ENCODE measurements around the gene SMU1.

DNA sequence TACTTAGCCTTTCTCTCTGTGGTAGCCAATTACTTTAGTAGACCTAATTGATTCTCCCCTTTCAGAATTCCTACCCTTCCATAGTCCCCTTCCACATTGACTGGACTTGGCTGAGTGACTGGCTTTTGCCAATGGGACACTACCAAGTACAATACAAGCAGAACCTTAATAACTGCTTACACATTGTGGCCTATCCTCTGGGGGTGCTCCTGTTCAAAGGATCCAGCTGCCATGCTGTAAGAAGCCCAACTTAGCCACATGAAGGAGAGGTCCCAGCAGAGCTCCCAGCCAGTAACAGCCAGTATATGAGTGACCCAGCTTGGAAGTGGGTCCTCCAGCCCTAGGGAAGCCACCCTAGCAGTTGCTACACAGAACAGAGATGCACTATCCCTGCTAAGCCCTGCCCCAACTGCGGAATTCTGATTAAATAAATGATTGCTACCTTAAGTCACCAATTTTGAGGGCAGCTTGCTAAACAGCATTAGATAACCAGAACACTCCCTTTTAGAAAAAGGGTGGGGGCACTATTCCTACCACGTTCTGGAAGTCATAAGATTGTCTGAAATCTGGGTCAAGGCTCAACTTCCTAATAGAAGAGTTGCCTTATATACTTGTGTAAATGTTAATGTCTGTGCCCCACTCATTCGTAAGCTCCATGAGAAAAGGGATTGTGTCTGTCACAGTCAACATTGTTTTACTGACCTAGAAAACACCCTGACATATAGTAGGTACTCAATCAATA lies 64.0 kb downstream of the SMU1 start:
- TF ChIP-seq, protein P1, sequence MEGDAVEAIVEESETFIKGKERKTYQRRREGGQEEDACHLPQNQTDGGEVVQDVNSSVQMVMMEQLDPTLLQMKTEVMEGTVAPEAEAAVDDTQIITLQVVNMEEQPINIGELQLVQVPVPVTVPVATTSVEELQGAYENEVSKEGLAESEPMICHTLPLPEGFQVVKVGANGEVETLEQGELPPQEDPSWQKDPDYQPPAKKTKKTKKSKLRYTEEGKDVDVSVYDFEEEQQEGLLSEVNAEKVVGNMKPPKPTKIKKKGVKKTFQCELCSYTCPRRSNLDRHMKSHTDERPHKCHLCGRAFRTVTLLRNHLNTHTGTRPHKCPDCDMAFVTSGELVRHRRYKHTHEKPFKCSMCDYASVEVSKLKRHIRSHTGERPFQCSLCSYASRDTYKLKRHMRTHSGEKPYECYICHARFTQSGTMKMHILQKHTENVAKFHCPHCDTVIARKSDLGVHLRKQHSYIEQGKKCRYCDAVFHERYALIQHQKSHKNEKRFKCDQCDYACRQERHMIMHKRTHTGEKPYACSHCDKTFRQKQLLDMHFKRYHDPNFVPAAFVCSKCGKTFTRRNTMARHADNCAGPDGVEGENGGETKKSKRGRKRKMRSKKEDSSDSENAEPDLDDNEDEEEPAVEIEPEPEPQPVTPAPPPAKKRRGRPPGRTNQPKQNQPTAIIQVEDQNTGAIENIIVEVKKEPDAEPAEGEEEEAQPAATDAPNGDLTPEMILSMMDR (IDR thresholded peaks at IDR 0.05), result no peak
- no peak for TF ChIP-seq POLR2AphosphoS5 (IDR thresholded peaks at IDR 0.05)
- no peak for TF ChIP-seq POLR2A (IDR thresholded peaks at IDR 0.05)
